Measurements from ENCODE around the gene CMTM4. TPM values are rescaled to one million over a fixed set of nuclear protein-coding genes. Genes with fewer than 3 reads are reported as not detected.

The CMTM4 gene
- total RNA-seq, 2 experiments from 2014 or later, result 0.73 to 0.84 TPM

DNA sequence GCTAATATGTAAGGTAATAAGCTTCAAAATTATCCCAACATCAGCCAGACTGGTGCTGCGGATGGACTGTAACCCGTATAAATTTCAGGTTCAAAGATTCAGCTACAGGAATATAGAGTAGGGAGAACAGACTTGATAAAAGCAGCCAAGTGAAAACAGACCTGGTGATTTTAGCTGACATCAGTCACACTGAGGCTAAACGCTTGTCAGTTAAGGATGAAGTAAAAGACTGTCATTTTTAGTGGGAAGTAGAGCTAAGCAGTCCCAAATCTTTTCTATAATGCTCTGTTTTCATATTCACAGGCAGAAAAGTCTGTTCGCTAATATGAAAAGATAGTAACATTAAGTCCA is 35.4 kb downstream of the CMTM4 start:
- Mint-ChIP-seq H3K4me3 (no peak overlapping the region), H3K4me1 (peaks cover 5% of the 10 kb centered on the region), H3K27ac (no peak overlapping the region), H3K27me3 (peaks cover 13% of the 10 kb centered on the region), H3K9me3 (no peaks in the 10 kb centered on the region), H3K36me3 (ENCODE audit: low read depth) (no peaks in the 10 kb centered on the region)
- CTCF ChIA-PET, result interaction anchor here (0.5 to 3.9 kb wide), 3 partner anchors 10 to 164 kb away, joined by 3 to 42 read pairs (median 3); no protein-coding TSS in a partner anchor
- DNase-seq, result no peak
- POLR2A ChIA-PET, result no interaction called here

DNA sequence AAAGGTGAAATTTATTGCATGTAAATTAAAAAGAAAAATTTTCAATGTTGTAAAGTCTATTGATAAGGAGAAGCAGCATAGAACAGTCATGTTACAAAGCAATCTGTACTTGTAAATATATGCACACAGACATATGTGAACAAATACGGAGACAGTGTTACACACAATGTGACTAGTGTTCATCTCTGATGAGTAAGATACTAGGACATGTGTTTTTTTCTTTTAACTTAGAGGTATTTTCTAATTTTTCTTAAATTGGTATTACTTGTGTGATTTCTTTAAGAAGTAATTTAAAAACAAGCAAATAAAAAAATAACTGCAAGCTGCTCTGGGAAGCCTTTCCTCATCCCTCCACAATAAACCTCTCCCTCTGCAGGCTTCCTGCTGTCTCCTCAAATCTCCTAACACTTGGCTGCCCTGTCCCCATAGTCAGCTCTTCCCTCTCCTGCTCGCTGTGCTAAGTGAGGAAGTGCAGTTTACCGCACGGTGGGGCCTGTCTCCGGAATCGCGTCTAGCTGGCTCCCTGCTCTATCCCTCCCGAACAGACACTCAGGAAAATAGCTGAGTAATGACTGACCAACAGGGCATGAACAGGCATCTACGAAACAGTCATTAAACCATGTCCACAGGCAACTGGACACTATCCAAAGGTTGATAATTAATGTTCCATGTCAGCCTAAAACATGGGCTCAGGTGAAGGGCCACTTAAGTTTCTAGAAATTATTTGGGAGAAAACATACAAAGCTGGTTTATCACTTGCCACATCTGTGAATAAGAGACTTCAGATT is 35.9 kb downstream of the CMTM4 start:
- DNase-seq, result no peak

DNA sequence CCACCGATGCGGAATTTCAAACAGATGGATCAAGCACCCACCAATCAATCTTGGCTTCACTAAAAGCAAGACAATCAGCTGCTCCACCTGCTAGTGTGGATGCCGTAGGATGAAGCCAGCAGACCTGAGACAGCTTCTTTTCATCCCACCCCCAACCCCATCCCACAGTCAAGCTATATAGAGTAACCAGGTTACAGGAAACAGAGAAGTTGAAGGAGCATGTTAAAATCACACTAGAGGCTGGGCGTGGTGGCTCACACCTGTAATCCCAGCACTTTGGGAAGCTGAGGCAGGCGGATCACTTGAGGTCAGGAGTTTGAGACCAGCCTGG is 37.7 kb downstream of the CMTM4 start:
- DNase-seq, result no peak
- H3K27ac Mint-ChIP-seq, result no peak overlapping the region
- peaks cover 13% of the 10 kb centered on the region for H3K27me3 Mint-ChIP-seq
- POLR2A ChIA-PET, result no interaction called here
- no peak overlapping the region for H3K4me3 Mint-ChIP-seq
- H3K36me3 Mint-ChIP-seq (ENCODE audit: low read depth), result no peaks in the 10 kb centered on the region
- CTCF ChIA-PET, result interaction anchor here (1.0 kb wide), 1 partner anchor 8 kb away, joined by 3 read pairs; no protein-coding TSS in a partner anchor
- peaks cover 5% of the 10 kb centered on the region for H3K4me1 Mint-ChIP-seq
- no peaks in the 10 kb centered on the region for H3K9me3 Mint-ChIP-seq

More for the DNA sequence above, 35.9 kb downstream of the CMTM4 start:
- POLR2A ChIA-PET, result no interaction called here
- no peak overlapping the region for H3K27ac Mint-ChIP-seq
- H3K9me3 Mint-ChIP-seq, result no peaks in the 10 kb centered on the region
- peaks cover 13% of the 10 kb centered on the region for H3K27me3 Mint-ChIP-seq
- H3K4me1 Mint-ChIP-seq, result peaks cover 5% of the 10 kb centered on the region
- CTCF ChIA-PET, result interaction anchor here (0.5 to 3.9 kb wide), 3 partner anchors 9 to 164 kb away, joined by 3 to 42 read pairs (median 3); no protein-coding TSS in a partner anchor
- no peak overlapping the region for H3K4me3 Mint-ChIP-seq
- H3K36me3 Mint-ChIP-seq (ENCODE audit: low read depth), result no peaks in the 10 kb centered on the region

DNA sequence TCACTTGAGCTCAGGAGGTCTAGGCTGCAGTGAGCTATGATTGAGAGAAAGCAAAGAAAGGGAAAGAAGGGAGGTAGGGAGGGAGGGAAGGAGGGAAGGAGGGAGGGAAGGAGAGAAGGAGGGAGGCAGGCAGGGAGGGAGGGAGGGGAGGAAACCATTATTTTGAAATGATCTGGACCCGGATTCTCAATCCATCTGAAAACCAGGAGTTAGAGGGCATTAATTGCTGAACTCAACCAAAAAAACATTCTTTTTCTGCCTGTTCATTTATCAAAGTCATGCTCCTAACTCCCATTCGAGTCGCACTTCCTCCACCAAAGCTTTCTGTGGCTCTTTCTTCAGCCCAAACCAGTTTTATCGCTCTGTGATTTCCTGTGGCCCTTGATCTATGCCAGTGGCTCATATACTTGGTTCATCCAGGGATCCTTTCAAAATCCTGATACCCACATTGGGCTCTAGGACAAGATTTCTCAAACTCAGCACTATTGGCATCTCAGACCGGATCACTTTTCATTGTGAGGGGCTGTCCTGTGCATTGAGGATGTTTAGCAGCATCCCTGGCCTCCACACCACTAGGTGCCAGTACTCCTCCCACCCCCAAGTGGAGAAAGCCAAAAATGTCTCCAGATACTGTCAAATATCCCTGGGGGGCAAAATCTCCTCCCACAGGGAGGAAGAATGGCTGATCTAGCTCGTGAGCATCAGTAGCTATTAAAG is 38.2 kb downstream of the CMTM4 start:
- POLR2A ChIA-PET, result no interaction called here
- Mint-ChIP-seq H3K27ac (no peak overlapping the region), H3K27me3 (peaks cover 13% of the 10 kb centered on the region), H3K36me3 (ENCODE audit: low read depth) (no peaks in the 10 kb centered on the region), H3K9me3 (no peaks in the 10 kb centered on the region), H3K4me1 (peaks cover 5% of the 10 kb centered on the region), H3K4me3 (no peak overlapping the region)
- no peak for DNase-seq
- CTCF ChIA-PET, result interaction anchor here (1.0 kb wide), 1 partner anchor 7 kb away, joined by 3 read pairs; no protein-coding TSS in a partner anchor

DNA sequence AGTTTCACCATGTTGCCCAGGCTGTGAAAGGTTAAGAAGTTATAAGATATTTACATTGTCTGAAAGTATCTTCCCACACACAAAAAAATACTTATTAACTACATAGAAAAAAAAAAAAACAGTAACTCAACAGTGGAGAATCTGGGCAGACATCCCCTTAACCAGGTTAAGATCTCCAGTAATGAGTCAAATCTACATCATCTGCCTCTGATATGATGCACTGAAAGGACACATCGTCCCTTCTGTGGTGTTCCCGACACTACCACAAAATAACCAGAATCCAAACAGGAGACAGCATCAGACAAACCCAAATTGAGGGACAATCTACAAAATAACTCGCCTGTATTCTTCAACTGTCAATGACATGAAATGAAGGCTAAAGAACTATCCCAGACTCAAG is 40.0 kb downstream of the CMTM4 start:
- POLR2A ChIA-PET, result no interaction called here
- CTCF ChIA-PET, result no interaction called here
- H3K27me3 Mint-ChIP-seq, result peaks cover 6% of the 10 kb centered on the region

DNA sequence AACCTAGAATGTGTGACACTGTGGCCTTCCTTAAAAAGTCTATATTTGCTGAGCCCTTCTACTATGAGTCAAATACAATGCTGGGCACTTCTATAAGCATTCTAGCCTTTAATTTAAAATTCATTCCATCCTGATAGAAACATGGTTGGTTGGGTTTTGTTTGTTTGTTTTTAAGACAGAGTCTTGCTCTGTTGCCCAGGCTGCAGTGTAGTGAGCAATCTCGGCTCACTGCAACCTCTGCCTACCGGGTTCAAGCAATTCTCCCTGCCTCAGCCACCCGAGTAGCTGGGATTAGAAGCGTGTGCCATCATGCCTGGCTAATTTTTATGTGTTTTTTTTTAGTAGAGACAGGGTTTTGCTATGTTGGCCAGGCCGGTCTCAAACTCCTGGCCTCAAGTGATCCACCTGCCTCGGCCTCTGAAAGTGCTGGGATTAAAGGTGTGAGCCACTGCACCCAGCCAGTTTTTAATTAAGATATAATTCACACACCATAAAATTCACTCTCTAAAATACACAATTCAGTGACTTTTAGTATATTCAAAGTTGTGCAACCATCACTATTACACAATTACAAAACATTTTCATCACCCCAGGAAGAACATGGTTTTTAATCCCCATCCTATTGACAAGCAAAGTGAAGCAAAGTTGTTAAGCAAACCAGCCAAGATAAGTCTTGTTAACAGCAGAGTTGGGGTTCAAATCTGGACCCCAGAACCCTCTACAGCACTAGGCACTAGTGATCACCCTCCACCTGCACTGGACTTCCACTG is 42.8 kb downstream of the CMTM4 start:
- ChIA-PET CTCF (interaction anchor here (0.8 to 3.7 kb wide), 2 partner anchors 9 to 102 kb away, joined by 3 to 42 read pairs; no protein-coding TSS in a partner anchor), POLR2A (no interaction called here)
- no peak for DNase-seq
- Mint-ChIP-seq H3K4me3 (no peak overlapping the region), H3K36me3 (ENCODE audit: low read depth) (no peaks in the 10 kb centered on the region), H3K27me3 (peaks cover 4% of the 10 kb centered on the region), H3K4me1 (peaks cover 18% of the 10 kb centered on the region), H3K27ac (no peak overlapping the region), H3K9me3 (no peaks in the 10 kb centered on the region)

More for the DNA sequence above, 40.0 kb downstream of the CMTM4 start:
- Mint-ChIP-seq H3K9me3 (no peaks in the 10 kb centered on the region), H3K4me3 (no peak overlapping the region), H3K36me3 (ENCODE audit: low read depth) (no peaks in the 10 kb centered on the region), H3K4me1 (peaks cover 8% of the 10 kb centered on the region), H3K27ac (no peak overlapping the region)
- DNase-seq, result no peak

DNA sequence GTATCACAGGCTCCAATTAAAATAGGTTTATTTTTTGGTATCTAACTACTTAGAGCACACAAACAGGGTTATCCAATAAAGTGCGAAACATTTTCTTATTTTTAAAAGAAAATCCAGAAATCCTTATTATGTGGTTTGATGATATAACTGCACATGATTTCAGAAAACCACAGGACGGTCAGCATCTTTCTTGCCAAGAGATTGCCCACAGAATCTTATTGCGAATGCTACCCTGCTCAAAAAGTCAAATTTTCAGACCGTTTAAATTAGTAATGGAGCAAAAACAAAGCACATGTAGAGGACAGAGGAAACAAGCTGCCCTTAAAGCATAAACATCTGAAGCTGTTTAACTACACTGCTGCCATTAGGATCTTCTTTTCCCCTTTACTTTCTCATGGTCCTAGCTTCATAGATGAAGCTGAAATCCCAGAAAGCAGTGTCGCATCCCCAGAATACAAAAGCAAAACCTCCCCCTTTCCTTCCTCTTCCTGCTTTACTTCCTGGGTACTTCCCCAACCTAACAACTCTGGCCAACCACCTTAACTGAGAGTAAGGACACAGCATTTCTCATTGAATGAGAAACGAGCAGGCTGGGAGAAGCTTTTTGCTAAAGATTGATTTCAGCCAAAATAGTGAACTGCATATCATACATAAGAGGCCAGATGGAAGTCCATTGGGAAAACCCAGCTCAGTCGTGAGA is 43.7 kb downstream of the CMTM4 start:
- ChIA-PET CTCF (interaction anchor here (0.8 to 3.7 kb wide), 3 partner anchors 10 to 101 kb away, joined by 3 to 42 read pairs (median 11); no protein-coding TSS in a partner anchor), POLR2A (no interaction called here)
- DNase-seq, result no peak
- Mint-ChIP-seq H3K36me3 (ENCODE audit: low read depth) (no peaks in the 10 kb centered on the region), H3K4me3 (no peak overlapping the region), H3K27ac (no peak overlapping the region), H3K27me3 (peaks cover 3% of the 10 kb centered on the region), H3K4me1 (peaks cover 15% of the 10 kb centered on the region), H3K9me3 (no peaks in the 10 kb centered on the region)

DNA sequence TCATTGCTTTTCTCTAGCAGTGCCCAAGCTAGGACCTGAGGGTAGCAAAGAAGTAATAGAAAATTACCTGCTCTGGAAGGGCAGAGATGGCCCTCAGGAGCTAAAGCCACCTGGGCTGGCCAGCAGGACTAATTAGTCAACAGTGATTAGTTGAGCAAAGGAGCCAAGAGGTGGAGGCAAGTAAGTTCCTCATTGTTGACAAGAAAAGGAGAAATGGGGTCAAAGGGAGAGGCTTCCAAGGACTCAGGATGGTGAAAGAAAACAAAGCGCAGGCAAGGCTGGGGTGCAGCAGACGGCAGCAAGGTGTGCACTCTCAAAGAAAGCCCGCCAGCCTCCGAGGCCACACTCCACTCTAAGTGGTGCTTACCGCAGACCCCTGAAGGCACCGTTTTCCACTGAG is 44.6 kb downstream of the CMTM4 start:
- H3K27ac Mint-ChIP-seq, result no peak overlapping the region
- no peaks in the 10 kb centered on the region for H3K36me3 Mint-ChIP-seq (ENCODE audit: low read depth)
- H3K4me1 Mint-ChIP-seq, result peaks cover 15% of the 10 kb centered on the region
- no peak for DNase-seq
- H3K27me3 Mint-ChIP-seq, result peaks cover 3% of the 10 kb centered on the region
- CTCF ChIA-PET, result interaction anchor here (0.6 to 3.7 kb wide), 16 partner anchors 10 to 274 kb away, joined by 3 to 42 read pairs (median 4); no protein-coding TSS in a partner anchor
- no peaks in the 10 kb centered on the region for H3K9me3 Mint-ChIP-seq
- POLR2A ChIA-PET, result no interaction called here
- H3K4me3 Mint-ChIP-seq, result no peak overlapping the region

DNA sequence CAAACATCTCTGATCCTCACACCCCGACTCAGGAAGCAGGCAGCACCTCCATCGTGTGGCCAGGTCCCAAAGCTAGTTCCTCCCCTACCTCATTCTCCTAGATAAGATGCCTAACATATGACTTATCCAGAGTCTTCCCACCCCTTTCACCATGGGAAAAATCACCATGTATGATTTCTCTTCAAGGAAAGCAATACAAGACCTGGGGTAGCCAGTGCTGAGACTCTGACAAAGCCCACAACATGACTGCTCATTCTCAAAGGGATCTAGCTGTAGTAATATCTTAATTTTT is 45.1 kb downstream of the CMTM4 start:
- H3K4me1 Mint-ChIP-seq, result peaks cover 15% of the 10 kb centered on the region

DNA sequence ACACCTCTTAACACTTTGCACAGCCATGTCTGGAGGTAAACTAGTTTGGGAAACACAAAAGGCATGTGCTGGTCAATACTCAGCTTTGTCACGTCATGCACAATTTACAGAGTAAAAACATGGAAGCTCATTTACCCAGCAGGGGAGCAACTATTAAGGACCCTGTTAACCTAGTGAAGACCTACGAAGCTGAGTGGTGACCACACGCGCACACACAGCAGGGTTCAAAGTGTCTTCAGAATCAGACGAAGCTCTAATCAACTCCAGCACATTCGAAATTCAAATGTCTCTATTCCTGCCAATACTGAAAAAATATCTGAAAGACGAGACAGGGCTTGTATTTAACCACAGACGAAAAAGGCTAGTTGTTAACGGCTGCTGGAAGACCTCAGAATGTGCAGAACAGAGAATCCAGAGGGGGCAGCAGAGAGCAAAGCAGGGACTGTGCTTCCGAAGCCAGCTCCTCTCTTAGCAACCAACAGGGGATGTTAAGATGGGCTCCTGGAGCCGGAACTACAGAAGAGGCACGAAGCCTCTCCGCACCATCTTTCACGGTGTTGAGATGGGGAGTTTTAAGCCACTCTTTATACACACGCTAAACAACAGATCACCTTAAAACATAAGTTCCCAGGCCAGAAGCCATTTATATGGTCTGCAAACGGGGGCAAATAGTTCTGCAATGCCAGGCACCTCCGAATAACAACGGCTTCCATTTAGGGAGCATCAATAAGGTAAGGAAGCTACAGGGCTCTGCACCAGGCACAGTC is 45.7 kb downstream of the CMTM4 start:
- ChIA-PET POLR2A (no interaction called here), CTCF (interaction anchor here (0.6 to 3.7 kb wide), 37 partner anchors 8 to 283 kb away, joined by 3 to 42 read pairs (median 4); partner anchors contain the start of gene DYNC1LI2)
- no peak overlapping the region for H3K4me3 Mint-ChIP-seq
- H3K27me3 Mint-ChIP-seq, result peaks cover 1% of the 10 kb centered on the region
- H3K27ac Mint-ChIP-seq, result no peak overlapping the region
- H3K9me3 Mint-ChIP-seq, result no peaks in the 10 kb centered on the region
- peaks cover 15% of the 10 kb centered on the region for H3K4me1 Mint-ChIP-seq
- peak; percentile 89 for DNase-seq
- H3K36me3 Mint-ChIP-seq (ENCODE audit: low read depth), result no peaks in the 10 kb centered on the region

More for the DNA sequence above, 45.1 kb downstream of the CMTM4 start:
- H3K27ac Mint-ChIP-seq, result no peak overlapping the region
- no peaks in the 10 kb centered on the region for H3K27me3 Mint-ChIP-seq
- H3K36me3 Mint-ChIP-seq (ENCODE audit: low read depth), result no peaks in the 10 kb centered on the region
- no peaks in the 10 kb centered on the region for H3K9me3 Mint-ChIP-seq
- CTCF ChIA-PET, result interaction anchor here (0.8 to 3.7 kb wide), 33 partner anchors 7 to 283 kb away, joined by 3 to 42 read pairs (median 4); partner anchors contain the start of gene DYNC1LI2
- POLR2A ChIA-PET, result no interaction called here
- no peak for DNase-seq
- H3K4me3 Mint-ChIP-seq, result no peak overlapping the region

DNA sequence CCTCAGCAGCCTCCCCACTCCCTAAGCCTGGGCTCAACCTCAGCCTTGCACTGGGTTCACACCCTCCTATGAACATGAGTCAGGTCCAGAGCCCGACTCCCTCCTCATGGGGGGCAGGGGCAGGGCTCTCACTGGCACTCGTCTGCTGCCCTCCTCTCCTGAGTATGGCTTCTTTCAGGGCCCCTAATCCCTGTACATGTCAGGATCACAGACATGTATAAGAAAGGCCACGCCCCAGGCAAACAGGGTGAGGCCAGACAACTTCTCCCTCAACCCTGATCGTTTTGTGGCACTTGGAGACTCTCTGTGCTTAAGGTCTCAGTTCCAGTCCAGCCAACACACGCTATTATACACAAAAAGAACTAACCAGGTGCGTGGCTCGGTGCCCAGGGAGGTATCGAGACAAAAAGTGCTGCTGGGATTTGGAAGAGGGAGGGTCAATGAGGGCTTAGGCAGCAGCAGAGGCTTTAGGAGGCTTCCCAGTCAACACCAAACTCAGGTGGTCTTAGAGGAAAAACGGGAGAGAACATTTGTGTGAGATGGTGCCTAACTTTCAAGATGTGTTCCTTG is 46.8 kb downstream of the CMTM4 start:
- peaks cover 15% of the 10 kb centered on the region for H3K4me1 Mint-ChIP-seq
- no peaks in the 10 kb centered on the region for H3K9me3 Mint-ChIP-seq
- no peaks in the 10 kb centered on the region for H3K36me3 Mint-ChIP-seq (ENCODE audit: low read depth)
- no peak overlapping the region for H3K27ac Mint-ChIP-seq
- no peak overlapping the region for H3K4me3 Mint-ChIP-seq
- DNase-seq, result no peak
- peaks cover 2% of the 10 kb centered on the region for H3K27me3 Mint-ChIP-seq
- ChIA-PET CTCF (interaction anchor here (1.6 to 3.7 kb wide), 5 partner anchors 12 to 223 kb away, joined by 6 to 42 read pairs (median 9); no protein-coding TSS in a partner anchor), POLR2A (no interaction called here)

All from activated CD4-positive, alpha-beta T cell treated with anti-CD3 and anti-CD28 coated beads, Interleukin-2, amount 10 ng/mL, durations not matched to agents 7 days and 5 days (primary cell).